CD4-positive, alpha-beta T cell treated with Interleukin-17A for 4 hours (primary cell): ENCODE data around the gene MT1A.
A peak's percentile ranks its signal among the peaks of the same experiment; 100 is the strongest.
"Not testable (repeated sequence)": the region's sequence is repeated elsewhere in the genome, so short reads cannot be mapped to it uniquely, and the experiment has no call there.

Experiments used
- DNase-seq: peaks from one replicate; pipeline ENCODE4 v3.0.0-alpha.2; 2020; ENCODE audit warnings: mixed read lengths

Gene MT1A

DNA sequence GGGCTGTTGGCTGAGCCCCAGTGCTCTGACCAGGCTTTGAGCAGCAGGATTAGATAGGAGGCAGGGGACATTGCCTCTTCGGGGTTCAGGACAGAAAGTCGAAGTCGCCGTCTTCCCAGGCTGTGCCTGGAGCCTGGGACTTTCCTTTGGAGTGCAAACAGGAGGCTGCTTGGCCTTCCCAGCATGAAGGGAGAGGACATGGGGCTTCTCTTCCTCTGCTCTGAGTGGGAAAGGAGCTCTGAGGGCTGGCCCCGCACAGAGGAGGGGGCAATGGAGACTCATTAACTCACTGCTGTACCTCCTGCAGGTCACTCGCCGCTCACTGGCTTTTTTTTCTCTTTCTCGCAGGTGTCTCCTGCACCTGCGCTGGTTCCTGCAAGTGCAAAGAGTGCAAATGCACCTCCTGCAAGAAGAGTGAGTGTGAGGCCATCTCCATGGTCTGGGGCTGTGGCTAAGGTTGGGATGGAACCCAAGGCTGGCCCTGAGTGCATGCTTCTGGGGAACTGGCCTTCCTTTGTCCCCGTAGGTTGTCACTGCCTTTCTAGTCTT lies 19.9 kb downstream of the MT1A start:
- DNase-seq: no peak

DNA sequence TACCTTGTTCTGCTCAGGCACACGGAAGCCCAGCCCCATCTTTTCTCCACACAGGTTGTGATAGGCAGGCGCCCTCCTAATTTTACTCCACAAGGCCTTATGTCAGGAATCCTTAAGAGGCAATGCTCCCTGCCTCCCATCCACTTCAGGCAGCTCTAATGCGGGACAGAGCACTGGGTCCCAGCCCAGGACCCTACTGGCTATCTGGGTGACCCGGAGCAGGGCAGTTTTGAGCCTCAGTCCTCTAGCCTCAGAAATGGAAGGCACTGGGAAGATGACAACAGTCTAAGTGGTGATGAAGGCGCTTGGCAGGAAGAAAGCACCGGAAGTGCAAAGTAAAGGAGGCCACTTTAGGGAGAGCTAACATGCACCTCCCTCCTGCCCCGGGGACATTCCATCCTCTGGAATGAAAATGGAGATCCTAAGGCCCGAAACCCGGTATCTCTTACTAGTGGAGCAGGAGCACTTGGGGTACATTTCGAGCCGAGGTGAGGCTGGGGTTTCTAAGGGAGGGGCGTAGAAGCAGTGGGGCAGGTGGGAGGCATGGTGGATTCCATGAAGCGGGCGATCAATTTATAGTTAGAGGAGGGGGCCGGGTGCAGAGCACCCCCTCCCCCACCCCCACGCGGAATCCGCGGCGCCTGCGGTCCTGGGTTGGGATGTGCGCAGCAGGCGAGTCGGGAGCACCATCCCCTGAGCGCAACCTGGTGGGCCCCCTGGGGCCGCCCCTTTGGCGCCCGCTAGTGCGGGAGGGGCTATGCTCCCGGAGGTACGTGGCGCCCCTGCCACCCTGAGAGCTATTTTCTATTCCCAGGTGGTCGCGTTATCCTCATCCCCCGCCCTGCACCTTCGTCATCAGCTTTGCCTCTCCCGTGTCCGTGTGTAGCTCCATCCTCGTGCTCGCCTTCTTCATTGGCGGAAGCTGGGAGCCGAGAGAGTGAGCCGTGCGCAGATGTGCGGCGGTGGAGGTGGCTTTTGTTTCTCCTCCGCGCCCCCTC lies 24.2 kb downstream of the MT1A start:
- DNase-seq: peak; percentile 55

DNA sequence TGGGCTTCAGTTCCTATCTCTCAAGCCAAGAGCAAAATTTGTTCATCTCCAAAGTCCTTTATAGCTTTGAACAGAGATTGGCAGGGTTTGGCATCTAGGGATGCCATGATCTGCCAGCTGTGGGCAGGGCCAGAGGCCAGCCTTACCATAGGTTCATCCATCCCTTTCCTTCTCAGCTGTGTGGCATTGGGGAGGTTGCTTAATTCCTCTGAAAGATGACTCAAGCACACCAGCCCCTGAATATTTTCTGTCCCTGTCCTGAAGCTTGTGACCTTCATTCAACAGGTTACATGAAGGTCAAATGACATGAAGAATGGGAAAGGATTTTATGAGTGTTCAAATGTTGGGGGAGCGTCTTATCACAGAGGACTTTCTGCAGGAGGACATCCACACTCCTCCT lies 26.0 kb downstream of the MT1A start:
- no peak for DNase-seq

DNA sequence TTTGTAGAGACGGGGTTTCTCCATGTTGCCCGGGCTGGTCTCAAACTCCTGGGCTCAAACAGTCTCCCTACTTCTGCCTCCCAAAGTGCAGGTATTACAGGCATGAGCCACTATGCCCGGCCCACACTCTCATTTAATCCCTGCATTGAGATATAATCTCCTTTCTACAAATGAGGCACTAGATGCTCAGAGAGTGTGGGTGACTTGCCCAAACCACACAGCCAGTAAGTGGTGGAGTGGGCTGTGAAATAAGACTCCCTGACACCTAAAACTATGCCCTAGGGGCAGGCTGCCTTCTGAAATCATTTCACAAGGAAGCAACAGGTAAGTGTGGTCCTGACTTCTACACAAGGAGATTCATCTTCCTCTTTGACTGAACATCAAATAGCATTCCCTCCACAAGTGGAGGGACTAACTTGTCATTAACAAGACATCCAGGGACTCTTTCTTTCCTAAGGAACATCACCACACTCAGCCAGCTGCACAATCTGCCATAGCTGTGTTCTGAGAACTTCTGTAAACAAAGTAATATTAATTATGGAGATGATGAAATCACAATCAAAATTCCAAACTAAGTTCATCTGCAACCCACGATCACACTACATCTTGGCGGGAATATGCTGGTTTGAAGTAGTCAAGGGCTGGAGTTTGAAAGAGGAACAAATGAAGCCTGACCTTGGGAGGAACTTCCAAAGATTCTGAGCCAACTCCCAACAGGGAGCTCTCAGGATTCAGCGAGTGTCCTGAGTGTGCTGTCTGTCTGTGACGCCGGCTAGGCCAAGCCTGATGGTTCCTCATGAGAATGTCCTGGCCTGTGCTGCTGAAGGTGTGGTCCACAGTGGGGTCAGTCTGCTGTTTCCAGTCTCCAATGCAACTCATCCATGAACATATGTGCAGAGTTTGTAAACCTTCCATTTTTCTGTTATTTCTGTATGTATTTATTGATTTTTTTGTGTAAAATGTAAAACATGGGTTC lies 27.1 kb downstream of the MT1A start:
- not testable (repeated sequence) for DNase-seq

DNA sequence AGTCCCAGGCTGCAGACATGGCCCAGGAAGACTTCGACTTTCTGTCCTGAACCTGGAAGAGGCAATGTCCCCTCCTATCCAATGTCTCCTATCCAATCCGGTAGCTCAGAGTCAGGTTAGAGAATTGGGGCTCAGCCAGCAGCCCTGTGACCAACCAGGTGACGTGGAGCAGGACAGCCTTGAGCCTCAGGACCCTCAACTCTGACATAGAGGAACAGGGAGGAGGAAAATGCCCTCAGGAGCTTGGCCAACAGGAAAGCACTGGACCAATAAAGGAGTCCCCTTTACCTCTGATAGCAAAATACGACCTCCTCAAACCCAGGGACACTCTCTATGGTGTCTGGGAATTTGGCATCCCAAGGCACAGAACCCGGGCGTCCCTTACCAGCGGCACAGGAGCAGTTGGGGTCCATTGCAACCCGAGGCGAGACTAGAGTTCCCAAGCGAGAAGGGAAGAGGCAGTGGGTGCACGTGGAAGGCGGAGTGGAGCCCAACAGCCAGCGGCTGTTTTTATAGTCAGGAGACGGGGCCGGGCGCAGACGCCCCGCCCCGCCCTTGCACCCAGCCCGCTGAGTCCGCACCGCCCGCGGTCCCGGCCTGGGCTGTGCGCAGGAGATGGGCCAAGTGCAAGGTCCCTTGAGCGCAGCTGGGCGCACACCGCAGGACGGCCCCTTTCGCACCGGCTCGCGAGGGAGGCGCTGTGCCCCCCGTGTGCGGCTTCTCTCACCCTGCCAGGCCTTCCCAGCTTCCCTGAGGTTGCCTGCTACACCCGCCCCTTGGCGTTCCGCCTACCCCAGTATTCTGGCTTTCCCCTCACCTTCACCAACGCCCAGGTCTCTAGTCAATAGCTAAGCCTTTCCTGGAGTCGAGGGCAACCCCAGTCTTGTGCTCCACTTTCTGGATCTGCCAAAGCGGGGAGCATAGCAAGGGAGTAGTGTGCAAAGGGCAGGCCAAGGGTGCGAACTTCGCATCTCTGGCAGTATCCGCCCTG lies 29.4 kb downstream of the MT1A start, which contains the start of gene MT1G:
TSS of gene MT1G (minus strand) at position 485 of the 991 bp plus-strand sequence. CDS start at position 413, 72 bp downstream.
- DNase-seq: peak; percentile 23

DNA sequence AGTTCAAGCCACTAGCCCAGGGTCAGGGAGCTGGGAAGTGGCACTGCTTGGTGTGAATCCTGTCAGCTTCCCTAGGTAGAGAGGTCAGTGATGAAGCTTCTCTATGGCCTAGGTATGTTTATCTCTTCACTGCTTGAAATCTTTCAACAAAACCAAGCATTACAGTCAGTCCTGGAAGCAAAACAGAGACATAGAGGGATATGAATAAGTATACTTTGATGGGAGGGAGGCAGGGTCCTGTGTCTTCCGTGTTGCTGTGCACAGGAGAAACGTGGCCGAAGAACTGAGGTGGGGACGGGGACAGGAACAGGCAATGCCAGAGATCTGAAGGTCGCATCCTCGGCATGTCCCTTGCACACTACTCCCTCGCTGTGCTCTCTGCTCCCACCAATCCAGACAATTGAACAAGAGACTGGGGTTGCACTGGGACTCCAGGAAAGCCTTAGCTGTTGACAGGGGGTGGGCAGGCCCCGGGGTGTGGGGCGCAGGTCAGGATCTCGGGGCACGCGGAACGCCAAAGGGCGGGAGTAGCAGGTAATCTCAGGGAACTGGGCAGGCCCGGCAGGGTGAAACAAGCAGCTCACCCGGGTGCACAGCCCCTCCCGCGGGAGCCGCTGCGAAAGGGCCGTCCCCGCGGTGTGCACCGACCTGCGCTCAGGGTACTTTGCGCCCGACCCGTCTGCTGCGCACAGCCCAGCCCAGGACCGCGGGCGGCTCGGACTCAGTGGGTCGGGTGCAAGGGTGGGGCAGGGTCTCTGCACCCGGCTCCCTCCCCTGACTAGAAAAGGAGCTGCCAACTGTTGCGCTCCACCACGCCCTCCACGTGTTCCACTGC lies 30.8 kb downstream of the MT1A start, which contains the start of gene MT1H:
TSS of gene MT1H (plus strand) at position 810 of the 835 bp plus-strand sequence. CDS start 71 bp downstream, outside the sequence.
- no peak for DNase-seq

DNA sequence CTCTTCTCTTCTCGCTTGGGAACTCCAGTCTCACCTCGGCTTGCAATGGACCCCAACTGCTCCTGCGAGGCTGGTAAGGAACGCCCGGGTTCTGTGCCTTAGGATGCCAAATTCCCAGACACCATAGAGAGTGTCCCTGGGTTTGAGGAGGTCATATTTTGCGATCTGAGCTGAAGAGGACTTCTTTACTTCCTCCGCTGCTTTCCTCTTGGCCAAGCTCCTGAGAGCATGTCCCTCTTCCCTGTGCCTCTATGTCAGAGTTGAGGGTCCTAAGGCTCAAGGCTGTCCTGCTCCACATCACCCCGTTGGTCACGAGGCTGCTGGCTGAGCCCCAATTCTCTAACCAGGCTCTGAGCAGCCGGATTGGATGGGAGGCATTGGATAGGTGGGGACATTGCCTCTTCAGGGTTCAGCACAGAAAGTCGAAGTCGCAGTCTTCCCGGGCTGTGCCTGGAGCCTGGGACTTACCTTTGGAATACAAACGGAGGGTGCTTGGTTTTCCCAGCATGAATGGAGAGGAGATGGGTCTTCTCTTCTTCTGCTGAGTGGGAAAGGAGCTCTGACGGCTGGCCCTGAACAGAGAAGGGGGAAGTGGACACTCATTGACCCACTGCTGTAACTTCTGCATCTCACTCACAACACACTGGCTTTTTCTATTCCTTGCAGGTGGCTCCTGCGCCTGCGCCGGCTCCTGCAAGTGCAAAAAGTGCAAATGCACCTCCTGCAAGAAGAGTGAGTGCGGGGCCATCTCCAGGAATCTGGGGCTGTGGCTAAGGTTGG lies 31.6 kb downstream of the MT1A start:
- DNase-seq: no peak

DNA sequence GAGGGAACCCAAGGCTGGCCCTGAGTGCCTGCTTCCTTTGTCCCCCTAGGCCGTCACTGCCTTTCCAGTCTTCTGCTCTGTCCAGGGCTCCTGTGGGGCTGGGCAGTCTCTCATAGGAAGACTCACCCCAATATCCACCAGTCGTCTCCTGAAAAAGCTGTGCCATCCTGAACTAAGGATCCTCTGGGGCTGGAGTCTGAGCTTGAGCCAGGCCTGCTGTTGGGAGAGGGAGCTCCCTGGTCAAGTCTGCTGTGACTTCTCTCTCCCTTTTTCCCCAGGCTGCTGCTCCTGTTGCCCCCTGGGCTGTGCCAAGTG lies 32.1 kb downstream of the MT1A start:
- DNase-seq: no peak

DNA sequence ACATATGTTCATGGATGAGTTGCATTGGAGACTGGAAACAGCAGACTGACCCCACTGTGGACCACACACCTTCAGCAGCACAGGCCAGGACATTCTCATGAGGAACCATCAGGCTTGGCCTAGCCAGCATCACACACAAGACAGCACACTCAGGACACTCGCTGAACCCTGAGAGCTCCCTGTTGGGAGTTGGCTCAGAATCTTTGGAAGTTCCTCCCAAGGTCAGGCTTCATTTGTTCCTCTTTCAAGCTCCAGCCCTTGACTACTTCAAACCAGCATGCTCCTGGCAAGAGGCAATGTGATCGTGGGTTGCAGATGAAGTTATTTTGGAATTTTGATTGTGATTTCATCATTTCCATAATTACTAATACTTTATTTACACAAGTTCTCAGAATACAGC lies 33.2 kb downstream of the MT1A start:
- not testable (repeated sequence) for DNase-seq

DNA sequence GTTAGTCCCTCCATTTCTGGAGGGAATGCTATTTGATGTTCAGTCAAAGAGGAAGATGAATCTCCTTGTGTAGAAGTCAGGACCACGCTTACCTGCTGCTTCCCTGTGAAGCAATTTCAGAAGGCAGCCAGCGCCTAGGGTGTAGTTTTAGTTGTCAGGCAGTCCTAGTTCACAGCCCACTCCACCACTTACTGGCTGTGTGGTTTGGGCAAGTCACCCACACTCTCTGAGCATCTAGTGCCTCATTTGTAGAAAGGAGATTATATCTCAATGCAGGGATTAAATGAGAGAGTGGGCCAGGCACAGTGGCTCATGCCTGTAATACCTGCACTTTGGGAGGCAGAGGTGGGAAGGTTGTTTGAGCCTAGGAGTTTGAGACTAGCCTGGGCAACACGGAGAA lies 33.7 kb downstream of the MT1A start:
- not testable (repeated sequence) for DNase-seq

DNA sequence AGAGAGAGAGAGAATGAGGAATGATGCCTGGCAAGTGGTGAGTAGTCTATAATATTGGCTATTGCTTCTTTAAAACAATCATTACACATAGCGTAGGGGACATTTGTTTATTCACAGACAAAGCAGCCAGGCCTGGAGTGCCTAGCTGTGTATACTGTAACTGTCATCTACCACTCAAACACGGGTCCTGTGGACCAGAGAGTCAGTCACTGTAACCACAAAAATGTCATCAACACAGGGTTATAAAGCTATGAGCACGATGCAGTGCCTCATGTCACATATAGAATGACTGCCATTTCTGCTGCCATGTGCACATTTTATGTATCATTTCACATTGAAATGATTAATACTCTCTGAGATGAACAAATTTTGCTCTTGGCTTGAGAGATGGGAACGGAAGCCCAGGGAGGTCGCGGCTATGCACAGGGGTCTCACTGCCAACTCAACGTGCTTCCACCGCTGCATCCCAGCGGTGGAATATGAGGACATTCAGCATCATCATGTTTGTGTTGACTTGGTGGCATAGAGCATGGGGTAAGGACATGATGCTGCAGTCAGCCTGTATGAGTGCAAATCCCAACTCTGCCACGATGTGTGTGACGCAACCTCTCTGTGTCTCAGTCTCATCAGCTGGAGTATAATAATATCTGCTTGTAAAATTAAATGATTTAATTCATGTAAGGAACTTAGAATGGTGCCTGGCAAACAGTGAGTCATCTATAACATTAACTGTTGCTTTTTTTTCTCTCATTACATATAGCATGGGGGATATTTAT lies 34.5 kb downstream of the MT1A start:
- no peak for DNase-seq

DNA sequence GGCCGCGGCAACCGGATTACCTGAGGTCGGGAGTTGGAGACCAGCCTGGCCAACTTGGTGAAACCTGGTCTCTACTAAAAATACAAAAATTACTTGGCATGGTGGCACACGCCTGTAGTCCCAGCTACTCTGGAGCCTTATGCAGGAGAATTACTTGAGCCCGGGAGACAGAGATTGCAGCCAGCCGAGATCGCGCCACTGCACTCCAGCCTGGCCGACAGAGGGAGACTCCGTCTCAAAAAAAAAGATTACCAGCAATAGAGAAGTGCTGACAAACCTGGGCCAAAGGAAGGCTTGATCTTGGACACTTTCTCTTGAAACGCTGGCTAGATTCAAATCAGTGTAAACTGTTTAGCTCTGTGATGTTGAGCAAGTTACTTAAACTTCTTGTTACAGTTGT lies 35.5 kb downstream of the MT1A start:
- DNase-seq: peak; percentile 35

DNA sequence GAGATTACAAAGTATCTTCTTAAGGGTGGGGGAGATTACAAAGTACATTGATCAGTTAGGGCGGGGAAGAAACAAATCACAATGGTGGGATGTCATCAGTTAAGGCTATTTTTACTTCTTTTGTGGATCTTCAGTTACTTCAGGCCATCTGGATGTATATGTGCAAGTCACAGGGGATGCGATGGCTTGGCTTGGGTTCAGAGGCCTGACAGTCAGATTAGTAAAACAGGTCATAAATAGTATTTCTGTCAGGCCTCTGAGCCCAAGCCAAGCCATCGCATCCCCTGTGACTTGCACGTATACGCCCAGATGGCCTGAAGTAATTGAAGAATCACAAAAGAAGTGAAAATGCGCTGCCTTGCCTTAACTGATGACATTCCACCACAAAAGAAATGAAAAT lies 36.1 kb downstream of the MT1A start:
- not testable (repeated sequence) for DNase-seq

DNA sequence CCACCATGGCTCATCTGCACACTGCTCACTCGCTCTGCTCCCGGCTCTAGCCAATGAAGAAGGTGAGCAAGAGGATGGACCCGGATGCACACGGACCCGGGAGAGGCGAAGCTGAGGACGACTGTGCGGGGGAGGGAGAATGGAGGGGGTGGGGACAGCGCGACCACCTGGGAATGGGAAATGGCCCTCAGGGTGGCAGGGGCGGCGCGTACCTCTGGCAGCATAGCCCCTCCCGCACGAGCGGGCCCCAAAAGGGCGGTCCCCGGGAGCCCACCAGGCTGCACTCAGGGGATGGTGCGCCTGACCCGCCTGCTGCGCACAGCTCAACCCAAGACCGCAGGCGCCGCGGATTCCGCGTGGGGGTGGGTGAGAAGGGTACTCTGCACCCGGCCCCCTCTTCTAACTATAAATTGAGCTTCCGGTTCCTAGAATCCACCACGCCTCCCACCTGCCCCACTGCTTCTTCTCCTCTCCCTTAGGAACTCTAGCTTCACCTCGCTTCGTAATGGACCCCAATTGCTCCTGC lies 37.3 kb downstream of the MT1A start:
- peak; percentile 53 for DNase-seq

DNA sequence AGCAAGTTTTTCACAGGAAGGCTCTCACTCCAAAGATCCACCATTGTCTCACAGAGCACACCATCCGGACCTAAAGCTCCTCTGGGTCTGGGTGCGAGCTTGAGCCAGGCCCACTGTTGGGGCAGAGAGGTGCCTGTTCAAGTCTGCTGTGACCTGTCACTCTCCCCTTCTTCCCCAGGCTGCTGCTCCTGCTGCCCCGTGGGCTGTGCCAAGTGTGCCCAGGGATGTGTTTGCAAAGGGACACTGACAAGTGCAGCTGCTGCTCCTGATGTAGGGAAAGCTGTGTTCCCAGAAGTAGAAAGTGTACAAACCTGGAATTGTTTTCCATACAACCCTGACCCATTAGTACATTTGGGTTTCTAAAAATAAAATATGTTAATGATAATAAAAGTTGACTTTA lies 39.0 kb downstream of the MT1A start:
- no peak for DNase-seq

DNA sequence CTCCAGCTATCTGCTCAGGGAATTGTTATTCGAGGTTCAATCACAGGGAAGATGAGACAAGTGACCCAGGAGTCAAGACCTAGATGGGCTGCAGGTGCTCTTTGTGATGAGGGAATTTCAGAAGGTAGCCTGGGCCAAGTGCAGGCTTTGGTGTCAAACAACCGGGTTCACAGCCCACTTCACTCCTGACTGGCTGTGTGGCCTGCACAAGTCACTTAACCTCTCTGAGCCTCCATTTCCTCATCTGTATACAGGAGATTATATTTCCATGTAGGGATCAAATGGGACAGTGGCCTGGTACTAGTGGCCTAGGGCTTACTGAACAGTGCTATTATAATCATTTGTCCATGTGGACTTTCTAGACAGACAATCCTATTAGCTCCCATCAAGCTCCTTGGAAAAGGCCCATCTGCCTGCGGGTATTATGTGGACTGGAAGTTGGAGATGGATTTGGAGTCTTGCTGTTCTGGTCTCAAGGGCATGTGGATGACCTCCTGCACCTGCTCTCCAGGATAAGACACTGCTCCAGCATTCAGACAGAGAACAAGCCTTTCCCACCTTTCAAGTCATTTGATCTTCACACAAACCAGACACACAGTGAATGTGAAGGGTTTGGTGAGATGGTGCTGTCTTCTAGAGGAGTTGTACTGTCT lies 40.7 kb downstream of the MT1A start:
- DNase-seq: no peak

DNA sequence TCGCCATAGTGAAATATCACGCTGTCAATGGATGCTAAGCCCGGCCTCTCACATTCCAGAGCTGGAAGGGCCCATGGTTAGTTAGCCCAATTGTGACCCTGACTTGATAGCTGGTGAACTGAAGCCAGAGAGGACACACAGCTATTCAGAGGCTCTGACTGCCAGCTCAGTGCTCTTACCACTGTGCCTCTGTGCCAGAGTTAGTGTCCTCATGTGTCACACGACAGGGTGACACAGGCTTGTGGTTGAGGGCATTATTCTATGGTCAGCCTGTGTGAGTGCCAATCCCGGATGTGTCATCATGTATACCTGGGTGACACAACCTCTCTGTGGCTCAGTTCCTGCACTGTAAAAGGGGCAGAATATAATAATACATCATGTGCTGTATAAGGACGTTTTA lies 41.4 kb downstream of the MT1A start:
- peak; percentile 14 for DNase-seq
